SK-MEL-5 (cell line): ENCODE data around the gene LINC01488. TPM values are rescaled to one million over a fixed set of nuclear protein-coding genes. Genes with fewer than 3 reads are reported as not detected.

Source experiments
- DNase-seq: peaks from one replicate; pipeline ENCODE4 v3.0.0-alpha.2; 2016; ENCODE audit warnings: low read depth, low spot score
- in situ Hi-C: cut with HindIII; loops from 2 replicates; pipeline ENCODE4 v1.10.0; 2016; ENCODE audit warnings: low sequenced_read_pairs, high pct_unique_total_duplicates, low pct_unique_long_range_greater_than_20kb
- total RNA-seq: library from RNA; depleted of rRNA; stranded (reverse); fragments of >200 nt; shearing (Covaris generic); gene quantifications from 2 replicates; pipeline ENCODE4 v1.2.3, GENCODE V29; 2014

The LINC01488 gene
- total RNA-seq, 1 experiment from 2014 or later = 4.4 TPM

DNA sequence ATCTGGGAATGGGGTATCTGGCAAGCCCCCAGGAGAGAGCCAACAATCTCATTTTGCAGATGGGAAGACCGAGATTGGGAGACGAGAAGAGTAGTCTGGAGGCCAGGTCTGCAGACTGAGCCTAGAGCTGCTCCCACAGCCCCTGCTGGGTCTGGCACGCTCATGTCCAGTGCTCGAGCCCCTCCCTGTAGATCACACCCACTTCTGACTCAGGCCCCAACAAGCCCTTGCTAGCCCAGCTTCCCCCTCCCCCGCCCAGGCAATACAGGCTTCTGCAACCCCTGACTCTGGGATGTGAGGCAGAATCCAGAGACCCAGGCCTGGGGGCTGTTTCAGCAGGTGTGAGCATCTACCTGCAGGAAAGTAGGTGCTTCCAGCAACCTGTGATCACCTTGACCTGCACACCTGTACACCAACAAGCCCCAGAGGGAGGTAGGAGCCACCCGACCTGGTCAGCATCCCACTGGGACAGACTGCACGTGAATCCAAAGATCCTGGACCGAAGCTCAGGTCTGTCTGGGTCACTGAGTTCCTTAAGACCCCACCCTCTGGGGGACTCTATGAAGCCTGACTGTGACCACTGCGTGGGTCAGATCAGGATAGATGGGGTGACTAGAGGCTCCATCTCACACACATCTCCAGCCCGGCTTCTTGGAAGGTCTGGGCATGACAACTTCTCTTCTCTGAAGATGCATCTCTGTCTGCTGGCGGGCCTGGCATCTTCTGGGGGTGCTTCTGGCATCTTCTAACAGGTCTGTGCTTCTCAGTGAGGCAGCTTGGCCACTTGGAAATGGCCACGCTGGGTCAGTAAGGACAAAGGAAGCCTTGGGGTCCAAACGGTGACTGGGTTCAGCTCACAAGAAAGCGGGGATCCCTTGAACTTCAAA is 29.3 kb downstream of the LINC01488 start:
- no peak for DNase-seq
- in situ Hi-C loops = no loop called here

DNA sequence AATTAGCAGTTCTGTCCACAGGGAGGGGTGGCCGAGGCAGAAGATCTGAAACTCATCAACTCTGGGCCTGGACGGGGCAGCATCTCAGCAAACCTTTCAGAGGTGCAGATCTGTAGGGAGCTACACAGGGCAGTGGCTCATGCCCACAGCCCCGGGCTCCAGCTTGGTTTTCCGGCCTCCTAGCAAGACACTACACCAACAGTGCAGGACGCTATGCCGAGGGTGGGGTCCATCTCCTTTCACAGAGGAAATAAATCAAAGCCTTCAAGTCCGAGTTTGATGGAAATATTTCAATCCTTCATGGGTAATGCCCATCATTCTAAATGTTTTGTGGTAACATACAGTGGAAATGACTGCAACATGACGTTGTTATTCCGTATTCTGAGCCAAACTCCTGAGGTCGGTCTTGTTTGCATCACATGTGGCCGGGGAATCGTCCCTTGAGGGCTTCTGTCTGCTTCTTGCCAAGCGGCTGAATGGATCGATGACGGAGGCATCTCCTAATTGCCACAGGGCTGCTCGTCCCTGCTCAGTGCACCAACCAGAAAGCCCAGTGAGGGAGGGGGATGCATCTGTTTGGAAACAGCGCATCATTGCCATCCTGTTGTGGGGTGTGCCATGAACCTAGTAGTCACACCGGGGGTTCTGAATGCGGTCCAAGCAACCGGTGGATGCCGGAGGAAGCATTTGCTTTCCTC is 30.0 kb downstream of the LINC01488 start:
- DNase-seq = peak; percentile 92
- in situ Hi-C loops = no loop called here

DNA sequence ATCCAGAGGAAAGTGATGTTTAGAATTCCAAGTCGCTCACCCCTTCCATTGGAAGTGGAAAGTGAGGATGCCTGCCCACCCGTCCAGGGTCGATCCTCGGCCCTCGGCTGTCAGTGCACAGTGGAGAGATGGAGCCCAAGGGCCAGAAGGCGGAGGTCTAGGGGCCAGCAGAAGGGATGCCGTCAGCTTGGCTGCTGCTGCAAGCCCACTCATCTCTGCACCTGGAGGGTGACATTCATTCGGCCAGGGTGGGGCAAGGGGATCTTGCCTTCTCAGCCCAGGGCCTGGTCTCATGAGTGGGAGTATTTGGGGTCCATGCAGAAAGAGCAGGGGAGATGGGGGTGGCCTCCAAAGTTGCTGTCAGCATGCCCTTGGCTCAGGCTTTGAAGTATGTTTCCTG is 30.7 kb downstream of the LINC01488 start:
- in situ Hi-C loops = no loop called here
- no peak for DNase-seq

DNA sequence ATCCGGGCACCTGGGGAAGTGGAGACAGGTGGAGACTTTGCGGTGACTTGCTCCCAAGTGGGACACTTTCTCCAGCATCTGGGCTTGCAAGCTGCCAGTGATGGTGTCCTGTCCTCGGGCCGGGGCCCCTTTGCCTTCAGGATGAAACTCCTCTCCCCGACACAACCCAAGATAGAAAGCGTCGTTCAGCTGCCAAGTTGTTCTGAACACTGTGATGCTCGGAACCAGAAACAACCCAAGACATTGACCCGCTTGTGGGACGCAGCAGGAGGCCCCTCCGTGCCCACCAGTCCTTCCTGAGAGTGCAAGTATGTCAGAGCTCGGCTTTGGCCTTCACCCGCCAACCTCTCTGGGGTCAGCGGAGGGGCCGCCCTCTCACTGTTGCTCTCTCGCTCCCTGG is 31.3 kb downstream of the LINC01488 start:
- DNase-seq = no peak
- in situ Hi-C loops = no loop called here

DNA sequence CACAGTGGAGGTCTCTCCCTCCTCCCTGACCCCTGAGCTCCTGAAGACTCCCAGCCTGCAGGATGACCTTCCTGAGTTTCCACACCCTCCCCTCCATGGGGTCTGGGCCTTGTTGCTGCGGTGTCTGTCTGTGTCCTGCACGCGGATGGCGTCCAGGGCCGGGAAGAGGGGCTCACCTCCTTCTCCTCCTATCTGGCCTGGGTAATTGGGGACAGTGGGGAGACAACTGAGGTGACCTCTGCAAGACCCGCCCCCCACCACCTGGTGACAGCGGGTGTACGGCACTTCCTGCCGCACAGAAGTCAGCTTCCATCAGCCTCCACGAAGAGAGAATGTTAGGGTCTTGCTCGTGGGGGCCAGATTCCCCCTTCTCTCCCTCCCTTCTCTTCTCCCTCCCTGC is 31.7 kb downstream of the LINC01488 start:
- DNase-seq = no peak
- in situ Hi-C loops = no loop called here

DNA sequence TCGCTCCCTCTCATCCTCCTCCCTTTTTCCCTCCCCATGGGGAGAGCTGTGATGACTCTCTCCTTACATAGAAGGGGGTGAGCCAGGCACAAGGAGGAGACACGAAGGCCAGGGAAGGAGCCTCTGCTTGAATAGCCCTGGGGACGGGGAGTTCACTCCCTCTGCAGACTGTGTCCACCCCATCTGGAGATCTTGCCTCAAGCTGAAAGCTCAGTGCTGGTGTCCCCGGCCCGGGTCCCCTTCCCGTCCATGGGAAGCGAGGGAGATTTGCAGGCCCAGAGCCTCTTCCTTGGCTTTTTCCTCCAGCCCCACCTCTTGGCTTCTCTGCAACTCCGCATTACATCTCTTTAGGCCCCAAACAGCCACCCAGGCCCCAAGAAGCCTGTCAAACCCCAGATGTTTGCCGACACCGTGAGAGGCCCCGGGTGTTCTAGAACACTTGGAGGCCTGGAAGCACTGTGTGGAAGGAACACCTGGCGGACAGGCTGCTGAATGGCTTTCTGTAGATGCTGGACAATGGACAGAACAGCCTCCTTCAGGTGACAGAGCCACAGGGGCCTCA is 32.3 kb downstream of the LINC01488 start:
- no peak for DNase-seq
- in situ Hi-C loops = no loop called here

DNA sequence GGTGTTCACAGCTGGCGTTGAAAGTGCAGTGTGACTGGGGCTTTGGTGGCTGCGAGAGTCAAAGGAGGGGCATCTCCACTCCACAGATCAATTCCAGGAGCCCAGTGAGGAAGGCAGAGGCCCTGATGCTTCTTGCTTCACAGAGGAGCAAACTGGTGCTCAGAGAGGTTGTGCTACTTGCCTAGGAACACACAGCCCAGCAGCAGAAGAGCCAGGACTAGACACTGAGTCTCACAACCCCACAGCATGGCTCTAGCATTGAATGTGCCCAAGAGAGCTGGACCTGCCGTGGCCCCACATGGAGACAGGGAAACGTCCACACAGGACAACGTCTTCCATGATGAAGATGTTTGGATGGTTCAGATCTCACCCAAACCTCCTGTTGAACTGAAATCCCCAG is 33.3 kb downstream of the LINC01488 start:
- in situ Hi-C loops = no loop called here
- no peak for DNase-seq

DNA sequence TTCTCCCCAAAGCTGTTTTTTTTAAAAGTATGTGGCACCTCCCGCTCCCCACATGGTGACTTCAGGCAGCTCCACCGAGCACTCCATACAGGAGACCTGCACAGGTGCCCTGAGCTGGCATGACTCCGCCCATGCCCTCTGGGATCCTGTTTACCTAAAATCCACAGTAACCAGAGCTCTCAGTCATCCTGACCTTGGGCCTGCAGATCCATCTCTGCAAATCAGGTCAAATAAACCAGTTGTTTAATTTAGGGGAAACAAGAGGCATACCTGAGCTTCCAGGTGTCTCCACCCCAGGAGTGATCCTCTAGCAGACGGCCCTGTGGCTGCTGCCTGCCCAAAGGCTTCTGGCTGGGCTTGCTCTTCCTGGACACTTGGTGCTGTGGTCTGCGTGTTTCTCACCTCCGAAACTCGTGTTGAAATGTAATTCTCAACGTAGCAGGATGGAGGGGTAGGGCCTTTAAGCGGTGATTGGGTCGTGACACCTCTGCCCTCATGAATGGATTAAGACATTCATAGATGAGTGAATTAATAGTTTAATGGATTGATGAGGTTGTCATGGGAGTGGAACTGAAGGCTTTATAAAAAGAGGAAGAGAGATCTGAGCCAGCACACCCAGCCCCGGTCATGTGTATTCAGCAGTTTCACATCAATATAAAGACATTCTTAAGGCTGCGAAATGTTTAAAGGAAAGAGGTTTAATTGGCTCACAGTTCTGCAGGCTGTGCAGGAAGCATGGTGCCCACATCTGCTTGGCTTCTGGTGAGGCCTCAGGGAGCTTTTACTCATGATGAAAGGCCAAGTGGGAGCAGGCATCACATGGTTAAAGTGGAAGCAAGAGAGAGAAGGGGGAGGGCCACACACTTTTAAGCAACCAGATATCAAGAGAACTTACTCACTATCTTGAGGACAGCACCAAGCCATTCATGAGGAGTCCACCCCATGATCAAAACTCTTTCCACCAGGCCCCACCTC is 34.1 kb downstream of the LINC01488 start:
- no peak for DNase-seq
- in situ Hi-C loops = no loop called here

DNA sequence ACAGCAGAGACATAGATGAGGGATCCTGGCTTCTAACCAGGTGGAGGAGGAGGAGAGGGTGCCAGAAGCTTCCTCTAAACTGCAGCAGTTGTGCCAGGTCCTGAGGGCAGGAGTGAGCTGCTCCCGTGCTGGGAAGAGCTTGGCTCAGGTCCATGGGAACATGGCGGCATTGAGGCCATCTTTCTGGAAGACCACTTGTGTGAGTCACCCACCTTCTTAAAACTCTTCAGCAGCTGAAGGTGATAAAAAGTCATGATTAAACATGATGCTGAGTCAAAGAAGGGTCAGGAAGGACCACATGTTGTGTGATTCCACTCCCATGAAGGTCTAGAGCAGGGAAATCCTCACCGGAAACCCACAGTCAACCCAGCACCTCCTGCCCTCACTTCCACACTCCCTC is 35.1 kb downstream of the LINC01488 start:
- no peak for DNase-seq
- in situ Hi-C loops = no loop called here

DNA sequence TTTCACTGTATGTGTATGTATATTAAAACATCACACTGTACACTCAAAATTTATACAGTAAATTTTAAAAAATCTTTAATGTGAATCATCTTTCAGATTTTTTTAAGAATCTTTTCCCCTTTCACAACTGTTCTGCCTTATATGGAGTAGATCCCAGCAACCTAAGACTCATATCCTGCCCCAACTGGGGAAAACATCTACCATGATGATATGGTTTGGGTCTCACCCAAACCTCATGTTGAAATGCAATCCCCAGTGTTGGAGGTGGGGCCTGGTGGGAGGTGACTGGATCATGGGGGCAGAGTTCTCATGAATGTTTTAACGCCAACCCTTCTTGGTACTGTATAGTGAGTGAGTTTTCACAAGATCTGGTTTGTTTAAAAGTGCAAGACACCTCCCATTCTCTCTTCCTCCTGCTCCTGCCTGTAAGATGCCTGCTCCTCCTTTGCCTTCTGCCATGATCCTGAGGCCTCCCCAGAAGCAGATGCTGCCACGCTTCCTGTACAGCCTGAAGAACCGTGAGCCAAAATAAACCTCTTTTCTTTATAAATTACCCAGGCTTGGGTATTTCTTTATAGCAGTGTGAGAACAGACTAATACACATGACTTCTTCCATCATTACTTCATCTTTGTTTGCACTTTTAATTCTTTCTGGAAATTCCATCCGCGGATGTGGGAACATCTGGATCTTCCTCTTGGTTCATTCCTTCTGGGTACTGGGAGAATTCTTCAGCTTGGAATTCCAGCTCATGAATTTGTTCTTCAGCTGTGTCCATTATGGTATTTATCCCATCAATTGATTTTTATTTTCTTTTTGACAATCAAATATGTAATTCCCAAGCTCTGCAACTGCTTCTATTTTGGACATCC is 36.9 kb downstream of the LINC01488 start:
- DNase-seq = no peak
- in situ Hi-C loops = no loop called here

DNA sequence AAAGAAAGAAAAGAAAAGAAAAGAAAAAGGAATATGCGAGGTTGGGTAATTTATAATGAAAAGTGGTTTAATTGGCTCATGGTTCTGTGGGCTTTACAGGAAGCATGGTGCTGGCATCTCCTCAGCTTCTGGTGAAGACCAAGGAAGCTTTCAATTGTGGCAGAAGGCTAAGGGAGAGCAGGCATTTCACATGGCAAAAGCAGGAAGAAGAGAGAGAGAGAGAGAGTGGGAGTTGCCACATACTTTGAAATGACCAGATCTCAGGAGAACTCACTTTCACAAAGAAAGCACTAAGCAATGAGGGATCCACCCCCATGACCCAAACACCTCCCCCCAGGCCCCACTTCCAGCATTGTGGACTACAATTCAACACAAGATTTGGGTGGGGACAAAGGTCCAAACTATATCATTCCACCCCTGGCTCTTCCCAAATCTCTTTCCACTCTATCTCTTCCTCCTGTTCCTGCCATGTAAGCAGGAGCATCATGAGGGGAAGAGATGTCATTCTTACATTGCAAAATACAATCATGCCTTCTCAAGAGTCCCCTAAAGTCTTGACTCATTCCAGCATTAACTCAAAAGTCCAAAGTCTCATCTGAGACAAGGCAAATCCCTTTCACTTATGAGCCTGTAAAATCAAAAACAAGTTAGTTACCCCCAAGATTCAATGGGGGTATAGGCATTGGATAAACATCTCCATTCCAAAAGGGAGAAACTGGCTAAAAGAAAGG is 38.9 kb downstream of the LINC01488 start:
- in situ Hi-C loops = no loop called here
- DNase-seq = no peak

DNA sequence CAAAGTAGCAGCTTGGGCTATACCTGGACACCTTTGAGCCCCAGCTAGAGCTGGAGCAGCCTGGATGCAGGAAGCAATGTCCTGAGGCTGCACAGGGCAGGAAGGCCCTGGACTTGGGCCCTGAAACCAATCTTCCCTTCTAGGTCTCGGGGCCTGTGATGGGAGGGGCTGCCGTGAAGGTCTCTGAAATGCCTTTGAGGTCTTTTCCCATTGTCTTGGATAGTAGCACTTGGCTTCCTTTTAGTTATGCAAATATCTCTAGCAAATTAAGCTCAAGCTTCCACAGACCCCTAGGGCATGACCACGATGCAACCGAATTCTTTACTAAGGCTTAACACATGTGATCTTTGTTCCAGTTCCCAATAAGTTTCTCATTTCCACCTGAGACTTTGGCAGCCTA is 40.0 kb downstream of the LINC01488 start:
- DNase-seq = no peak
- in situ Hi-C loops = no loop called here

DNA sequence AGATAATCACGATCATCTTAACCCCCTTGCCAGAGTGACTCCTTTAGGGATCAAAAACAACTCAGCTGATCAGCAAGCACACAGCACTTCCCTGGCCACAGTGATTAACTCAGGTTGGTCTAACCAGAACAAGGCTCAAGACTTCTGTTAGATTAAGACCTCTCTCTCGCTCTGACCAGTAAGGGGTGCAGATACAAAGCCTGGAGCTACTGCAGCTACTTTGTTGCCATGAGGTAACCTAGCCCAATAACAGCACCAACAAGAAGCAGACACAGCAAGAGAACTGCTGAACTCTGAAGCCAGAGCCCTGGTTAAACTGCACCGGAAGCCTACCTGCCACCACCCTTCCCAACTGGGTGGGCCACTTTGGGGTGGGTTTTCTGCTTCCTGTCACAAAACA is 42.0 kb downstream of the LINC01488 start:
- in situ Hi-C loops = no loop called here
- no peak for DNase-seq

DNA sequence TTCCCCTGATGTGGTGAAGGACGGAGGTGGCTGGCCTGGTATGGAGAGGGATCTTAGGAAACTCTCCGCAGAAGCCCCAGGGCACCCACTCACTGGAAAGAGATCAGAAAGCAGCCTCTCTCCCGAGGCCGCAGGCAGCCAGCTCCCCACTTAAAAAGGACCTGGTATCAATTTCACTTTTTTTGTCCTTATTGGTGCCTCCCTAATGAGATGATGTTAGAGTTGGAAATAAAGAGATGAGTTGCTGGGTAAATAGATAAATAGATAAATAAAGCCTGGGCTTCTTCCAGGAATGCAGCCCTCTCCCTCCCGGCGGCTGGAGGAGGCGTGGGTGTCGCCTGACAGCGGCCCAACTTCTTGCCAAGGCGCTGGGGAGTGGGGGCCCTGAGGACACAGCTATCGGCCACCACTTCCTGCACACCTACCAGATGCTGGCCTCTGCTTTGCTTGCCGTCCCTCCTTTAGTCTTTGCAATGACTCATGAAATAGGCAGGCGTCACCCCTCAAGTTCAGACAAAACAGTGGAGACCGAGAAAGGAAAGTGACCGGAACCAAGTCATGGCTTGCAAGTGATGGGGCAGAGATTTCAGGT is 42.9 kb downstream of the LINC01488 start:
- in situ Hi-C loops = no loop called here
- DNase-seq = no peak

DNA sequence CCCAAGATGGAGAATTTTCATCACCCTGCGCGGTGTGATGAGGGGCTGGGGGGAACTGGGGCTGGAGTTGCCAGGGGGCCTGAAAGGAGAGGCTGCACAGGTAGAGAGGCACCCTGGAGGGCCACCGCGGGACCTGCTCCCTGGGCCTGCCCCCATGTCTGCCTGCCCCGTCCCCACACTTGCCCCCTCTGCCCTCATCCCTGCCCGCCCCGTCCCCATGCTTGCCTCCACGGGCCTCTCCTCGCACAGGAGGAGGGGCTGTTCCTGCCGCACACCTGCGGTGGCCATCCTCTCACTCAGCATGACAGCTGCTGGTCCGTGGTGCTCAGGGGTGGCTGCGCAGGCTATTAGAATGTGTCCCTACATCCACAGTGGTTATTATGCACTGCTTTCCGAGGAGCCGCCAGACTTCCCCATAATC is 43.5 kb downstream of the LINC01488 start:
- in situ Hi-C loops = no loop called here
- no peak for DNase-seq
